Fibroblast of lung (primary cell): ENCODE results near the gene TRUB2. TPM values are rescaled to one million over a fixed set of nuclear protein-coding genes. Genes with fewer than 3 reads are reported as not detected.

Experiments
- DNase-seq, 2 donors: peaks; one replicate each; pipeline versions ENCODE4 v3.0.0 to v3.0.0-alpha.2; 2010; ENCODE audit warnings: low read depth in 2 of 2
- H2AFZ ChIP-seq: 2 replicates; pipeline ENCODE4 v1.5.1; 2012; ENCODE audit warnings: low read length, control low read depth, inconsistent platforms
- H3K27ac ChIP-seq: 2 replicates; pipeline ENCODE4 v1.5.1; 2011; ENCODE audit warnings: low read length, control low read depth; ENCODE audit not compliant: insufficient read depth
- H3K27me3 ChIP-seq: 2 replicates; pipeline ENCODE4 v1.5.1; 2011; ENCODE audit warnings: mild to moderate bottlenecking, low read length; ENCODE audit not compliant: control insufficient read depth, insufficient read depth
- H3K36me3 ChIP-seq: 2 replicates; pipeline ENCODE4 v1.5.1; 2011; ENCODE audit warnings: low read length; ENCODE audit not compliant: control insufficient read depth, insufficient read depth
- H3K4me1 ChIP-seq: 2 replicates; pipeline ENCODE4 v1.5.1; 2011; ENCODE audit warnings: low read length; ENCODE audit not compliant: control insufficient read depth, insufficient read depth; ENCODE audit errors: extremely low read depth
- H3K4me2 ChIP-seq: 2 replicates; pipeline ENCODE4 v1.5.1; 2011; ENCODE audit warnings: low read length, control low read depth; ENCODE audit not compliant: insufficient read depth; ENCODE audit errors: extremely low read depth
- H3K4me3 ChIP-seq, 4 experiments: fragments of 200-600 bp in 1 of 4; sonication (generic) in 1 of 4; replicated peaks in 1 of 4; 2 replicates each; pipeline ENCODE4 v1.5.1; 2011 to 2016; ENCODE audit warnings: low read length in 4 of 4, low read depth in 3 of 4, mild to moderate bottlenecking in 3 of 4, control low read depth in 2 of 4, inconsistent platforms in 1 of 4, mixed read lengths in 1 of 4; ENCODE audit not compliant: insufficient read depth in 1 of 4; ENCODE audit errors: control extremely low read depth in 1 of 4
- H3K79me2 ChIP-seq: 2 replicates; pipeline ENCODE4 v1.5.1; 2012; ENCODE audit warnings: mild to moderate bottlenecking, low read length, inconsistent platforms; ENCODE audit not compliant: control insufficient read depth, insufficient read depth
- H3K9ac ChIP-seq: 2 replicates; pipeline ENCODE4 v1.5.1; 2011; ENCODE audit warnings: mild to moderate bottlenecking, low read length, control low read depth; ENCODE audit not compliant: insufficient read depth
- H3K9me3 ChIP-seq: 2 replicates; pipeline ENCODE4 v1.5.1; 2012; ENCODE audit warnings: low read depth, low read length; ENCODE audit not compliant: control insufficient read depth, insufficient read depth
- H4K20me1 ChIP-seq: 2 replicates; pipeline ENCODE4 v1.5.1; 2011; ENCODE audit warnings: low read length; ENCODE audit not compliant: control insufficient read depth, insufficient read depth; ENCODE audit errors: extremely low read depth
- CTCF ChIP-seq, 2 donors: IDR thresholded peaks in 1 of 2; conservative IDR thresholded peaks in 1 of 2; 1 replicate in 1 of 2; 2 replicates in 1 of 2; pipeline ENCODE4 v1.5.1; 2011 to 2012; ENCODE audit warnings: low read length in 2 of 2, control low read depth in 1 of 2, inconsistent platforms in 1 of 2, low read depth in 1 of 2, mild to moderate bottlenecking in 1 of 2
- EZH2 ChIP-seq: IDR thresholded peaks from 2 replicates; pipeline ENCODE4 v1.5.1; 2012; ENCODE audit warnings: low read length, control low read depth, mild to moderate bottlenecking; ENCODE audit errors: missing control alignments
- polyA plus RNA-seq, 2 donors: library from polyadenylated mRNA; depleted of rRNA in 1 of 2; stranded (reverse) in 1 of 2; unstranded in 1 of 2; fragments of >200 nt; gene quantifications; 2 replicates each; pipeline ENCODE4 v1.2.1, GENCODE V29; 2011 to 2012; ENCODE audit warnings: missing spikeins in 1 of 2
- total RNA-seq: library from RNA; depleted of rRNA; stranded (reverse); fragments of >200 nt; gene quantifications from 2 replicates; pipeline ENCODE4 v1.2.1, GENCODE V29; 2014

The TRUB2 gene
- total and polyA plus RNA-seq, 2 donors (not counting 1 experiment from before 2014, with no cell fraction given) = 10.4 to 22.6 TPM

GRCh38 chr9:128293091-128293490 is 29.2 kb downstream of the TRUB2 start:
- H3K27ac ChIP-seq = no peak overlapping the region
- H3K4me2 ChIP-seq = no peak overlapping the region
- H3K9me3 ChIP-seq = no peaks in the 10 kb centered on the region
- DNase-seq = no peak
- no peak overlapping the region for H2AFZ ChIP-seq
- no peaks in the 10 kb centered on the region for H3K27me3 ChIP-seq
- H3K9ac ChIP-seq = no peak overlapping the region
- no peaks in the 10 kb centered on the region for H3K79me2 ChIP-seq
- peaks cover 3% of the 10 kb centered on the region for H3K36me3 ChIP-seq
- peaks cover 6% of the 10 kb centered on the region for H3K4me1 ChIP-seq
- H4K20me1 ChIP-seq = no peaks in the 10 kb centered on the region
- no peak for TF ChIP-seq CTCF (conservative IDR thresholded peaks at IDR 0.05 in 1 of 2, IDR thresholded peaks at IDR 0.05 in 1 of 2; ENCODE audit: low read depth in 1 of 2, low read length in 2 of 2)
- TF ChIP-seq EZH2 = no peak
- H3K4me3 ChIP-seq = no peak overlapping the region

- H3K36me3 ChIP-seq = peaks cover 3% of the 10 kb centered on the region
- no peak overlapping the region for H3K4me2 ChIP-seq
- H3K27ac ChIP-seq = no peak overlapping the region
- DNase-seq = no peak
- peaks cover 6% of the 10 kb centered on the region for H3K4me1 ChIP-seq
- no peak overlapping the region for H3K9ac ChIP-seq
- no peaks in the 10 kb centered on the region for H4K20me1 ChIP-seq
- H3K27me3 ChIP-seq = no peaks in the 10 kb centered on the region
- H3K4me3 ChIP-seq = no peak overlapping the region
- H2AFZ ChIP-seq = no peak overlapping the region
- no peaks in the 10 kb centered on the region for H3K9me3 ChIP-seq
- no peak for TF ChIP-seq EZH2
- H3K79me2 ChIP-seq = no peaks in the 10 kb centered on the region
Observed at GRCh38 chr9:128292009-128292408, 30.2 kb downstream of the TRUB2 start.

DNA sequence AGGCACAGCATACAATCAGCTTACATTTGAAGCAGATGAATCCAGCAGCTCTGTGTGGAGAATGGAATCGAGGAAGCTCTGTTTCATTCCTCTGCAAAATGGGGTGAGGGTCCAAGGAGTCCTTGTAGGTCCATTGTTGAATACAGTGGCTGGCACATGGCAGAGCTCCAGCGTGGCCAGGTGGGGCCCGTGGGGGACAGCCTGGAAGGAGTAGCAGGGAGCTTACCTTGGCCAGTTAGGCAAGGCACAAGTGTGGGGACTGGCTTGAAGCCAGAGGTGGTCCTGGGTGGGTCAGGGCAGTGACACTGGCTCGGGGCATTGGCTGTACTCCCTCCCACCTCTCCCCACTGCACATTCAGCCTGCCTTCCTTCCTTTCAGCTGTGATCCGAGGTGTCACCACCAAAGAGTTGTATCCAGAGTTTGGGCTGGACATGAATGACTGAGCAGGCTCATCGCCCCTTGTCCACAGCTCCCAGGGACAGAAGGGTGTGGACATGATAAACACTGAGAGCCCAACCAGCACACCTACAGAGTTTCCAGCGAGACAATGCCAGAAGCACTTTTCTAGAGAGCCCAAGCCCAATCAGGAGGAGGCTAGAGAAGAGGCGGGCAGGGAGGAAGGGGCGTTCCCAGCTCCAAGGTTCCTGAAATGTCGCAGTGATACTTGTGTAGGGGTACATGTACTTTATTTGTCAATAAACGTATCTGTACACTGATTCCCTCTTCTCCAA is 33.8 kb downstream of the TRUB2 start:
- DNase-seq = no peak
- Histone ChIP-seq H3K27me3 (no peaks in the 10 kb centered on the region), H3K4me3 (no peak overlapping the region), H3K36me3 (peaks cover 11% of the 10 kb centered on the region), H3K9ac (no peak overlapping the region), H3K4me2 (no peak overlapping the region), H3K4me1 (no peaks in the 10 kb centered on the region), H4K20me1 (no peaks in the 10 kb centered on the region), H3K79me2 (no peaks in the 10 kb centered on the region), H3K9me3 (no peaks in the 10 kb centered on the region), H3K27ac (no peak overlapping the region), H2AFZ (no peak overlapping the region)
- TF ChIP-seq EZH2 (no peak), CTCF (conservative IDR thresholded peaks at IDR 0.05 in 1 of 2, IDR thresholded peaks at IDR 0.05 in 1 of 2; ENCODE audit: low read depth in 1 of 2, low read length in 2 of 2) (no peak)
